Pons (tissue), 1 donor: Measurements from ENCODE around the gene GALNT7.
"Not testable (repeated sequence)": the region's sequence is repeated elsewhere in the genome, so short reads cannot be mapped to it uniquely, and the experiment has no call there.

ENCODE experiments used
- DNase-seq: peaks from one replicate; pipeline ENCODE4 v3.0.0-alpha.2; 2016; ENCODE audit warnings: low spot score

Gene GALNT7, protein sequence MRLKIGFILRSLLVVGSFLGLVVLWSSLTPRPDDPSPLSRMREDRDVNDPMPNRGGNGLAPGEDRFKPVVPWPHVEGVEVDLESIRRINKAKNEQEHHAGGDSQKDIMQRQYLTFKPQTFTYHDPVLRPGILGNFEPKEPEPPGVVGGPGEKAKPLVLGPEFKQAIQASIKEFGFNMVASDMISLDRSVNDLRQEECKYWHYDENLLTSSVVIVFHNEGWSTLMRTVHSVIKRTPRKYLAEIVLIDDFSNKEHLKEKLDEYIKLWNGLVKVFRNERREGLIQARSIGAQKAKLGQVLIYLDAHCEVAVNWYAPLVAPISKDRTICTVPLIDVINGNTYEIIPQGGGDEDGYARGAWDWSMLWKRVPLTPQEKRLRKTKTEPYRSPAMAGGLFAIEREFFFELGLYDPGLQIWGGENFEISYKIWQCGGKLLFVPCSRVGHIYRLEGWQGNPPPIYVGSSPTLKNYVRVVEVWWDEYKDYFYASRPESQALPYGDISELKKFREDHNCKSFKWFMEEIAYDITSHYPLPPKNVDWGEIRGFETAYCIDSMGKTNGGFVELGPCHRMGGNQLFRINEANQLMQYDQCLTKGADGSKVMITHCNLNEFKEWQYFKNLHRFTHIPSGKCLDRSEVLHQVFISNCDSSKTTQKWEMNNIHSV

DNA sequence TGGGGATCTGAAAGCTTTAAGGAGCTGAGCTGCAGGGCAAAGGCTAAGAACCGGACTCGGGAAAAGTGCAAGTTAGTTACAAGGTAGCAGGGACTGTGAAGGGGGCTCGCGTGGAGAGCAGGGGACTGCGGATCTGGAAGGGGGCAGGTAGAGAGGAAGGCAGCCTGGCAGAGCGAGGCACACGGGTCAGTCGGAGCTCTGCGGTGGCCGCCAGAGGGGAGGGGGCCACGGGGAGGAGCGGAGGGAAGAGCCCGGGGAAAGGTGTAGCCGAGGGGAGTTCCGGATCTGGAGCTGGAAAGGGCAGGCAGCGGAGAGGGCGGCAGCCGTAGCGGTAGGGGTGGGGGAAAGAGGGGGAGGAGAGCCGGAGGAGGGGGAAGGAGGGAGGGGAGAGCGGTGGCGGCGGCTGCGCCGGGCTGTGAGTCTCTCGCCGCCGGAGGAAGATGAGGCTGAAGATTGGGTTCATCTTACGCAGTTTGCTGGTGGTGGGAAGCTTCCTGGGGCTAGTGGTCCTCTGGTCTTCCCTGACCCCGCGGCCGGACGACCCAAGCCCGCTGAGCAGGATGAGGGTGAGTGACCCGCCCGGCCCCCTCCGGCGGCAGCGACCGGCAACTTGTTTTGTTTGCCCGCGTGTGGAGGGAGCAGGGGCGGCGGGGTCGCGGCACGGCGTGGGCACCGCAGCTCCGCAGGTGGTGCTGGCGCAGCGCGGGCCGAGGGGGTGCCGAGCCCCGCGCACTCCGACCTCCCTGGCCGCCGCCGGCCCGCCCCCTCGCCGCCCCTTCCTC is at the start of gene GALNT7:
Gene GALNT7, plus strand, starts transcription at position 416 of the 782 bp plus-strand sequence. Its CDS starts 25 bp downstream, at position 441.
- DNase-seq, result peak; percentile 45

DNA sequence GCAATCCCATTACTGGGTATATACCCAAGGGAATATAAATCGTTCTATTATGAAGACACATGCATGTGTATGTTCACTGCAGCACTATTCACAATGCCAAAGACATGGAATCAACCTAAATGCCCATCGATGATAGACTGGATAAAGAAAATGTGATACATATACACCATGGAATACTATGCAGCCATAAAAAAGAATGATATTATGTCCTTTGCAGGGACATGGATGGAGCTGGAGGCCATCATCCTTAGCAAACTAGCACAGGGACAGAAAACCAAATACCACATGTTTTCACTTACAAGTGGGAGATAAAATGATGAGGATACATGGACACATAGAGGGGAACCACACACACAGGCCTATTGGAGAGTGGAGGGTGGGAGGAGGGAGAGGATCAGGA is 49.8 kb upstream of the GALNT7 start:
- DNase-seq, result not testable (repeated sequence)

DNA sequence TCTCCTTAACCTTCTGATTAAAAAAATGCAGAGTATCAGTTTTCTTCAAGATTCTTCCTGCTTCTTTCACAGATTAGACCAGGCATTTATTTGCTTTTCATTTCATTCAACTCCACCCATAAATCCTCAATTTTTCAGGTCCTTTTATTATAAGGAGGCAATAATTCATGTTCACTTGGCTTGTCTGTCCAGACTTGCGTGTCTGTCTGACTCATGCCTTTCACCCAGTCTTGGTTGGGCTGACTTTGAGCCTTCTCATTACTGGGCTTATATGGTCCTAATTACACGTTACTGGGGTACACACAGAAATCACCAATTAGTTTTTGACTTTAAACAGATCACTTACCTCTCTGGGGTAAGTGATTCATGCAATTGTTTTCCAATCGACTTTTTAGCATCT is 48.8 kb upstream of the GALNT7 start:
- no peak for DNase-seq

DNA sequence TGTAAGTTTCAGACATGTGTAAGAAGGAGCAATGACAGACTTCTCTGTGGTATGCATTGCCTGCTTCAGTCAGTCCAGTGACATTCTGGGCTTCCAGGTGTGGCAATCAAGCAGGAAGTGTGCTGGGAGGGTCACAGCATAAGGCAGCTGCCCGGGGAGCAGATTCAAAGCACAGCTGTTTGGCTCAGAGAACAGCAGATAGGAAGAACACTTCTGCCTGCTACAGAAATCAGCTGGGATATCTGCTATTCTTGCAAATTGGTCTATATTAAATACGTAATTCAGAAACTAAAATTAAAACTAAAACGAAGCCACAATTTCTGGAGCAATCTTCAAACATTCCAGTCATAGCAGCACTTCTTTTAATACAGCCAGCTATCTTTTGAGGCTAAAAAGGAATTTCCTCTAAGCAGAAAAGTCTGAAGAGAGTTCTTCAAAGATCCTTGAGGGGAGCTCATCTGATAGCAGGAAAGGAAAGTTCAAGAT is 47.5 kb upstream of the GALNT7 start:
- no peak for DNase-seq

DNA sequence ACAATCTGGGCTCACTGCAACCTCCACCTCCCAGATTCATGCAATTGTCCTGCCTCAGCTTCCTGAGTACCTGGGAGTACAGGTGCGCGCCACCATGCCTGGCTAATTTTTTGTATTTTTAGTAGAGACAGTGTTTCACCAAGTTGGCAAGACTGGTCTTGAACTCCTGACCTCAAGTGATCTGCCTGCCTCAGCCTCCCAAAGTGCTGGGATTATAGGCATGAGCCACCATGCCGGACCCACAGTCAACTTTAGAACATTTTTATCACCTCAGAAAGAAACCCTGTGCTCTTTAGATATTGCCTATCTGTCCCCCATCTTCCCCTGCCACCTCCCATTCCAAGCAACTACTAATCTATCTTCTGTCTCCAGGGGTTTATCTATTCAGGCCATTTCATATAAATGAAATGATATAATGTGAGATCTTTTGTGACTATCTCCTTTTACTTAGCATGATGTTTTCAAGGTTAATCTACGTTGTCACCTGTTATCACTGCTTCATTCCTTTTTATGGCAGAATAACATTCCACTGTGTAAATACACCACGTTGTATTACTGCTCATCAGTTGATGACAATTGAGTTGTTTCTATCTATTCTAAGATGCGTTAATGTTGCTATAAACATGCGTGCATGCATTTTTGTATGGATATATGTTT is 44.3 kb upstream of the GALNT7 start:
- DNase-seq, result no peak

DNA sequence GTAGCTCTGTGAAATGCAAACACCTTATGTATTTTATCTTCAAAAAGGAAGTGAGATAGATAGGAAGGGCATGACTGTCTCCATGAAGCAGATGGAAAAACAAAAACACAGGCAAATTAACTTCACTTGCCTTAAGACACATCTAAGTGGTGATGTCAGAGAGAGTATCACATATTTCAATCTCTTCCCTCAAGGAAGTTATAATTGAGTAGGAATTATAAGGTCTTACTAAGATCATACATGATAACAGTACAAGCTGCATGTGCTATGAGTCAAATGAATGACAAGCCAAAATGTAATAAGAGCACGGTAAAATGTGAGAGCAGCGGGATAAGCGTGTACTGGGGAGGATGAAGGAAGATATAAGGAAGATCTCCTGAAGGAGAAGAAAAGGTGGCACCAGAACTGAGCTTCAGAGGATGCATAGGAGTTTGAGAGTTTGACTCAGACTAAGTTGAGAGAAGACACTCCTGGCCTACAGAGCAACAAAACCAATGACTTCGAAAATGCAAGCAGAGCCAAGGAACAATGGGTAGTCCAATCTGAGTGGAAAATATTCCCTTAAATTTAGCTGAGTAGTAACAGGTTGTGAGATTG is 43.3 kb upstream of the GALNT7 start:
- DNase-seq, result no peak

DNA sequence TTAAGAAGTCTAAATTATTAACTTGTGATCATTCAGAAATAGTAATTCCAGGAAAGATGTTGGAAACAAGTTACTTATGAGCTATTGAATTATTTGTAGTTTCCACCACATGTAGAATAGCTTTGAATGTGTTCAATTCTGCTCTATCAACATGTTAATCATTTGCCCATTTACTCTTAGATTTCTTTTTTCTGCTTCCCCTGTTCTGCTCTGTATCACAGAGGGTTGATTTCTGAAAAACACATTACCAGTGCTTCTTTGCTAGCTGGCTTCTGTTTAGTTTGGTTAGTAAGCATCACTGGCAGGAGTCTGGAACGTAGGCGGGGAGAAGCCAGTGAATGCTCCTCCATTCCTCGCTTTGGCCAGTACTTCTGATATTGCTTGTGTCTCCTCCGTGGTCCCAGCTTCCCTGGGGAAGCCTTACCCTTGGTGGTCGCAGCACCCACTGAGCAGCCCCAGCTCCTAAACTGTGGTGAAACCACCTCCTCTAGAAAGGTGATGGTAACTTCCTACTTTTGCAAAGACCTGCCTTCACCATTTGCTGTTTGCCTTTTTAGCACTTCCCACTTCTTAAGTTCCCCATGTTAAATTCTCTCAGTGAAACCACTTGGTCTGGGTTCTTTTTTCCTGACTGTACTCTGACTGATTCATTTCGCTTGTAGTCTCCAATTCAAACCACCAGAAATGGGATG is 40.3 kb upstream of the GALNT7 start:
- DNase-seq, result no peak

DNA sequence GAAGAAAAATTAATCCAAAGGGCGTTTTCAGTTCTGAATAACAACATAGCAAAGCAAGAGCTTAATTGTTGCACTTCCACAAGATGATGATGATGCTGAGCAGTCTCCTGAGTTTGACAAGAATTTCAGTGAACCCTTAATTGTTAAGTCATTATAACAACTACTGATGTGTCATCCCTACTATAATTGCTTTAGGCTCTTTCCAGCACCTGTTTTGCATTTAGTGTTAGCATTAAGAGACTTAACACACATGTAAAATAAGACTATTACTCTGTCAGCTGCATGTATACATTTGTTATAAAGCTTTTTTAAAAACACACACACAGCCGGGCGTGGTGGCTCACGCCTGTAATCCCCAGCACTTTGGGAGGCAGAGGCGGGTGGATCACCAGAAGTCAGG is 37.9 kb upstream of the GALNT7 start:
- no peak for DNase-seq

DNA sequence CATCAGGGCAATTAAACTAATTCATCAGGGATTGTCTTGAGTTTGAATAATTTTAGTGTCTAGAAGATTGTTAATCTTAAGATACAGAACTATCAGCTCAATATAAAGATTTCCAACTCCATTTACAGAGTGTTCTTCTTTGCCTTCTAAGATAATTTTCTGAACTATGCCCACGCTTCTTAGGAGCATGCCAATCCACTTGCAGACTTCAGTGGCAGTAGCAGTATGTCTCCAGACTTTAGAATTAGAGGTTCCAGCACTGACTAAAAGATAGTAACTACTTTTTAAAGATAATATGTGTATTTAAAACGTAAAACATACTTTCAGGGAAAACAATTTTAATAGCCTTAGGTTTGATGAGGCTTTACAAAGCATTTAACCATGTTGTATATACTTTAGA is 34.2 kb upstream of the GALNT7 start:
- no peak for DNase-seq

DNA sequence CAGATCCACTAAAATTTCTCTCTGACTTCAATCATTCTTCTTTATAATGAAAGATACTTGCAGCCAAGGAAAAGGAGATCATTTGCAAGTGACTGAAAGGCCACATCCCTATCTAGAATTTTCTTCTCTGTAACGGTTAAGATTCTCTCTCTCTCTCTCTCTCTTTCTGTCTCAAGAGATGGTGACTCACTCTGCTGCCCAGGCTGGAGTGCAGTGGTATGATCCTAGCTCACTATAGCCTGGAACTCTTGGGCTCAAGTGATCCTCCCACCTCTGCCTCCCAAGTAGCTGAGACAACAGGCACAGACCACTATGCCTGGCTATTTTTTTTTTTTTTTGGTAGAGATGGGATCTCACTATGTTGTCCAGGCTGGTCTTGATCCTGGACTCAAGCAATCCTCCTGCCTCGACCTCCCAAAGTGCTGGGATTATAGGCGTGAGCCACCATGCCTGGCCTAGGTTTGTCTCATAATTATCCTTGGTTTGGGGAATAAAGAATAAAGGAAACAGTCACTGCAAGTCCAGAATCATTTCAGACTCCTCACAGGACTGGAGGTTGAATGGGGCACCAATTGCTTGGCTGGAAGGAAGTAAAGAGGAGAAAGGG is 33.3 kb upstream of the GALNT7 start:
- DNase-seq, result no peak

DNA sequence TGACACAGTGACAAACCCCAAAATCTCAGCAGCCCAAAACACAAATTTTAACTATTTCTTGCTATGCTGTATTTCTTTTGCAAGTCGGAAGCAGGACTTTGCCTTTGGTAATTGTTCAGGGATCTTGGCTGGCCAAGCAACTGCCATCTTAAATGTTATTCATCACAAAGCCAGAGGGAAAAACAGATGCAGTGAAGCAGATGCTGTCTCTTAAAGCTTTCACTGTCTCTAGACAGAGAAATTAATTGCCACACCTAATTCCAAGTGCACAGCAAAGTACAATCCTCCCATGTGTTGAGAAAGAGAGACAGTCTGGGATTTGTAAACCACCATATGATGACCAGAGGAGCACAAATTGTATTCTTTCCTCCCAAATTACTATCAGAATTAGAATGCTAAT is 30.0 kb upstream of the GALNT7 start:
- peak; percentile 53 for DNase-seq

DNA sequence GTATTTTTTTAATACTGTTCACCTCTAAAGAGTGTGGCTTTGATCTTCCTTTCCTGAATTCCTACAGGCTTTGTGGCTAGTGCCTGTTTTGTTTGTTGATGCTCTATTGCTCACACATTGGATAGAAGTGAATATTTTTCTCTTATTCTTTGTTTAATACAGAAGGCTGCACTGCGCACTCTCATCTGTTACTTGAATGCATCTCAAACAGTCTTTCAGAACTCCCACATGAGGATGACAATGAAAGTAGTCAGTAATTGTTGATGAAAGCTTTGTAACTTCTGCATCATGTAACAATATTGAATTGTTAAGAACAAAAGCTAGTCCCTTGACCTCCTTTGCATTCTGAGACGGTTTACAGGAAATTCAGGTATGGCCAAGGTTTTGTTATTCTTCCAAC is 29.1 kb upstream of the GALNT7 start:
- peak; percentile 97 for DNase-seq

DNA sequence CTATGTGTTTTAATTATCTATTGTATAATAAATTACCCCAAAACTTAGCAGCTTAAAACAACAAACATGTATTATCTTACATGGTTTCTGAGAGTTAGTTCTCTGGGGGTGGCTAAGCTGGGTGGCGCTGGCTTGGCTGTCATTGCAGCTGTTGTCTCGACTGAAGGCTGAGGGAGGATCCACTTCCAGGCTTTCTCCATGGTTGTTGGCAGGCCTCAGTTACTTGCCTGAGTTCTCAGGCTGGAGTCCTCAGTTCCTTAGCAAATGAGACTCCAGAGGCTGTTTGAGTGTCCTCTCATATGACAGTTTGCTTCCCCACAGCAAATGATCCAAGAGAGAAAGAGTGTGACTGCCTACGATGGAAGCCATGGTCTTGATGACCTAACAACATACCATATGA is 23.5 kb upstream of the GALNT7 start:
- DNase-seq, result no peak

DNA sequence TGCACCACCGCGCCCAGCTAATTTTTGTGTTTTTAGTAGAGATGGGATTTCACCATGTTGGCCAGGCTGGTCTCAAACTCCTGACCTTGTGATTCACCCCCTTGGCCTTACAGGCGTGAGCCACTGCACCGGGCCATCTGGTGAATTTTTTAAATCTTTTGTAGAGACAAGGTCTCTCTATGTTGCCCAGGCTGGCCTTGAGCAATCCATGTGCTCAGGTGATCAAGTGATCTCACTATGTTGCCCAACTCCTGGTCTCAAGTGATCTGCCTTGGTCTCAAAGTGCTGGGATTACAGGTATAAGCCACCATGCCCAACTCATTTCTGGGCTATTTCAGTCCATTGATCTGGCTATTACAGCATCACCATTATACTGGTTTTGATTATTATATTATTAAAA is 22.2 kb upstream of the GALNT7 start:
- no peak for DNase-seq

DNA sequence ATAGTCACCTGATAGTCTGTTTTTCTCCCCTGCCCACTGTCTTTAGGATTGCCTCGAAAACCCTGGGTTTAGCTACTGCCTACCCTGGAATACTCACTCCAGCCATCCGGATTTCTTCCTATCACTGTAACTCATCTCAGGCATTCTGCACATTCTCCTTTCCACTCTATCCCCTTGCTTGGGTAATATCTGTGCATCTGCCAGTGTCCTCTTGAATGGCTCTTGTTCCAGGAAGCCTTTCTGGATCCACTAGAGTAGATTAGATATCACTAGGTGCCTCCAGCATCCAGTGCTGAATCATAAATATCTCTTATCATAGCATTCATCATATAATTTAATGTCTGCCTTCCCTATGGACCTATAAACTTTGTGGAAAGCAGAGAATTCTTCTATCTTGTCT is 17.1 kb upstream of the GALNT7 start:
- no peak for DNase-seq

DNA sequence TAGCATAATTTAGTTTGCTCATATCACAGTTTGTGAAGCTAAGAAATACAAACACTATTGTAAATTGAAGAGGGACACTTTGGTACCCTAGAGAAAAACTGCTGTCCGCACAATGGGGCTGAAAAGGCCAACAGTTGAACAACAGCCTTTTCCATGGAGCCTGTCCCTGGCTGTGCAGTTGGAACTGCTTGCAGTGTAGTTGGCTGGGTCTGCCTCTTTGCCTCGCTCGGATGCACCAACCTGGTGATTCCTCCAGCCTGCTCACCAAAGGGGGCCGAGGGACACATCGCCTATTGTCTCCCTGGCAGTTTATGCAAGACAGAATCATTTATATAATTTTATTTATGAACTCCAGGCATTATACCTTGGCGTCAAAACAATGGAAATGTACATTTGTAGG is 16.5 kb upstream of the GALNT7 start:
- no peak for DNase-seq

DNA sequence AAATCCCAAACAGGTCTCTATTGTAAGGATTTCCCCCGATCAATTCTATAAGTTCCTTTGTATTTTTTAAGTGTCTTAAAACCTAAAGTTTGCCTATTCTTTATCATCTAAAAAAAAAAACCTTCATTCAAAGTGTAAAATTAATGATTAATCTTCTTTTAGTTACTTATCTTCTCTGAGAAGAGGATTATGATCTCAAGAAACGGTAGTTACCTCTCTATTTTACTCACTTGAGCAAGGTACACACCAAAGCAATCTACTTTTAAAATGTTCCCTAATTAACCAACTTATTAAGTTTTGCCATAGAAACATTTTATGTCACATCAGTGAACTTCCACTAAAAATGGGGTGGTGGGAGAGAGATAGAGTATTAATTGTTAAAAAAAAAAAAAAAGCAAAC is 15.2 kb upstream of the GALNT7 start:
- no peak for DNase-seq

DNA sequence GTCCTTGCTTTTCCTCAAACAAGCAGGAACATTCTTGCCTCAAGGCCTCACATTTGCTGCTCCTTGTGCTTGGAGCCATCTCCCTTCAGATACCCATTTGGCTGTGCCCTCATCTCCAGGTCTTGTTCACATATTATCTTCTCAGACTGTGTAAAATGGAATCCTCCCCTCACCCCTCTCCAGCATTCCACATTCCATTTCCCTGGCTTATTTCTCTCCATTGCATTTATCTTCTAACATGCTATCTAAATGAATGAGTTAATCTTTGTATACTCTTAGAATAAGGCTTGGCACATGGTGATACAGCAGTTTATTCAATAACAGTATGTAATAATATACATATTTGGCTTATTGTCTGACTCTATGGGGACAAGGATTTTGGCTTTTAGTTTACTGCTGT is 8.8 kb upstream of the GALNT7 start:
- no peak for DNase-seq

DNA sequence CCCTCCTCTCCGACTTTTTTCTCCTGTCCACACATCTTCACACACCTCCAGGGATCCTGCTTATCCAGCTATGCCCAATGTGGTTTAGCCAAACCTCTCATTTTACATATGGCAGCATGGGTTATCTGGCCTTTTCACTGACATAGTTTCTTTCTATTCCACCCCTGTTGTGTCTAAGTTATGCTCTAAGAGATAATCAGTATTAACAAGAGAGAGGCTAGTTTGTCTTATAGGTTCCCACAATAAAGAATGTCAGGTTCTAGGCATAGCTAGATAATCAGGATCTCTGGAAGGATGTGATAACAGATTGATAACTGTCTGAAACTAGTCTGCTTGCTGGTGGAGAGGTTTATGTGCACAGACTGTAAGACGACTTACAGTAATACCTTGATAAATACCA is 7.7 kb upstream of the GALNT7 start:
- no peak for DNase-seq

DNA sequence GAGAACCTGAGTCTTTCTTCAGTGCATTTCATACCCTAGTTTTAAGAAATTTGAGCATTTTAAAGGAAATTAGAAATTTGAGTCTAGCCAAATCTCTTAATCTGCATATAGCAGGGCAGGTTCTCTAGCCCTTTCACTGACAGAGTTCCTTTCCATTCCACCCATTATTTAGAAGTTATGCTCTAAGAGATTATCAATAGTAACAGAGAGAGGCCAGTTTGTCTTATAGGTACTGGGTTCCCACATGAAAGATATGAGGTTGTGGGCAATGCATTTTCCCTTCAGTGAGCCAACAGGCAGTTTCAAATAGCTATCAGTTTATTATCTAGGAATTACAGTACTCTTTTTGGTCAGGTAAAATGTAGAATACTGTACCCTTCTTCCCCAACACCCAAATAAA is 7.3 kb upstream of the GALNT7 start:
- DNase-seq, result no peak

DNA sequence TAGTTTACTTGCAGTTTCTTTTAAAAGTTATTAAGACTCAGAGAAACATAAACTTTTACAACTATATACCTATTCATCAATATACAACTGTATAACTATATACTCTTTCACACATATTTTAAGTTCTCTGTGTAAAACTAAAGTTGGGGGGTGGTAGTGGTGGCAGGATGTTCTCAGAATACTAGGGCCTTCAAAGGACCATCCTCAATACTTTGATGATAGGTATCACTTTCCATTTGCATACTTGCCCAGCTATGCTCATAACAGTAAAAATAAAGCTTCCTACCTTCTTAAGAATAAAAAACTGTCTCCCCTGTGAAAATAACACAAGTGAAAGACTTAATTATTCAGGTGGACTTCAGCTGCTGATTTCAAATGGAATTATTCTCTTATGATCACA is 2.9 kb upstream of the GALNT7 start:
- DNase-seq, result no peak
